ENCODE measurements around the gene CELF2. TPM values are rescaled to one million over a fixed set of nuclear protein-coding genes. Genes with fewer than 3 reads are reported as not detected.

Gene CELF2
- total RNA-seq, 1 experiment from 2014 or later = not detected

GRCh38 chr10:11057448-11057847 lies 39.8 kb downstream of the CELF2 start:
- no peaks in the 10 kb centered on the region for H3K36me3 ChIP-seq (ENCODE audit: insufficient read depth, low read length, poor library complexity, severe bottlenecking)
- intact Hi-C loops (cut with micrococcal nuclease; ENCODE audit: unreplicated experiment) = no loop called here
- ChIA-PET CTCF (no interaction called here), POLR2A (ENCODE audit: low non-redundant PET) (no interaction called here)
- no peaks in the 10 kb centered on the region for H3K4me1 ChIP-seq (ENCODE audit: insufficient read depth, low read length, poor library complexity, severe bottlenecking)
- H3K9me3 ChIP-seq (ENCODE audit: low read depth, low read length, poor library complexity, severe bottlenecking) = no peaks in the 10 kb centered on the region
- H3K27me3 ChIP-seq (replicated peaks; ENCODE audit: insufficient read depth, low read depth, low read length, poor library complexity) = peaks cover 40% of the 10 kb centered on the region
- BruUV-seq (replicated peaks) = no TSS peak
- no peak overlapping the region for H3K4me3 ChIP-seq (ENCODE audit: low read depth, low read length, poor library complexity, severe bottlenecking)
- DNase-seq (ENCODE audit: low spot score) = no peak
- H3K27ac ChIP-seq (ENCODE audit: low read depth, low read length, poor library complexity, severe bottlenecking) = no peak overlapping the region
- TF ChIP-seq, protein P1, sequence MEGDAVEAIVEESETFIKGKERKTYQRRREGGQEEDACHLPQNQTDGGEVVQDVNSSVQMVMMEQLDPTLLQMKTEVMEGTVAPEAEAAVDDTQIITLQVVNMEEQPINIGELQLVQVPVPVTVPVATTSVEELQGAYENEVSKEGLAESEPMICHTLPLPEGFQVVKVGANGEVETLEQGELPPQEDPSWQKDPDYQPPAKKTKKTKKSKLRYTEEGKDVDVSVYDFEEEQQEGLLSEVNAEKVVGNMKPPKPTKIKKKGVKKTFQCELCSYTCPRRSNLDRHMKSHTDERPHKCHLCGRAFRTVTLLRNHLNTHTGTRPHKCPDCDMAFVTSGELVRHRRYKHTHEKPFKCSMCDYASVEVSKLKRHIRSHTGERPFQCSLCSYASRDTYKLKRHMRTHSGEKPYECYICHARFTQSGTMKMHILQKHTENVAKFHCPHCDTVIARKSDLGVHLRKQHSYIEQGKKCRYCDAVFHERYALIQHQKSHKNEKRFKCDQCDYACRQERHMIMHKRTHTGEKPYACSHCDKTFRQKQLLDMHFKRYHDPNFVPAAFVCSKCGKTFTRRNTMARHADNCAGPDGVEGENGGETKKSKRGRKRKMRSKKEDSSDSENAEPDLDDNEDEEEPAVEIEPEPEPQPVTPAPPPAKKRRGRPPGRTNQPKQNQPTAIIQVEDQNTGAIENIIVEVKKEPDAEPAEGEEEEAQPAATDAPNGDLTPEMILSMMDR (conservative IDR thresholded peaks at IDR 0.05; ENCODE audit: low read depth, low read length) = no peak
- TF ChIP-seq EZH2 (IDR thresholded peaks at IDR 0.05; ENCODE audit: borderline replicate concordance, low read depth, low read length, poor library complexity, severe bottlenecking) = no peak

DNA sequence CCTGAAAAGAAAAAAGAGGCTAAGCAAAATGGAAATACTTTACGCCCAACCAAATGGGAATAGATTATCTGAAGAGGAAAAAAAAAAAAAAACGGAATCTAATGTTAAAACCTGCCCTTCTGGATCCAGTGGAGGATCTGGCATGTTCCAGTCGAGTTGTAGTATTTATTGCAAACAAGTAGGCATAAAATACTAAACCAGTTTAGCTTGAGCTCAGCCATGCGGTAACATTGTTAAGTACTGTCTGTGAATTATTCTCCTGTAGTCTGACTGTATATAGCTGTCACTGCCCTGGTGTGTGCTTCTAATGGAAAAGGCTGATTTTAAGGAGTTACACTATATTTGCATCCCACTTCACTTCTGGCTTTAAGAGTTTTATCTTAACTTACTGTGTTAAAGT lies 40.3 kb downstream of the CELF2 start:
- H3K9me3 ChIP-seq (ENCODE audit: low read depth, low read length, poor library complexity, severe bottlenecking) = no peaks in the 10 kb centered on the region
- intact Hi-C loops (cut with micrococcal nuclease; ENCODE audit: unreplicated experiment) = no loop called here

DNA sequence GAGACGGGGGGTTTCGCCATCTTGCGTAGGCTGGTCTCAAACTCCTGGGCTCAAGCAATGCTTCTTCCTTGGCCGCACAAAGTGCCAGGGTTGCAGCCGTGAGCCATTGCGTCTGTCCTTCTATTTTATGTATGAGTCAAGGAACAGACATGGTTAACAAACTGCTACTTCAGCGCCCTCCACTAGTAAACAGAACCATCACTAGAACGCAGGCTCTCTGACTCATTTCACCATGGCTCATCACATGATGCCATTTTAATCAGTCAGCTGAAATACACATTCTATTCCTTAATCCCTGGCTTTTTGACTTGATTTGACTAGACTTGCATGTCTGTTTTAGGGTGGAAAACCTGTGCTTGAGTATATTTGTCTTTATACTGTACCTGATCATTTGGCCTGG lies 41.3 kb downstream of the CELF2 start:
- ChIA-PET POLR2A (ENCODE audit: low non-redundant PET) (no interaction called here), CTCF (no interaction called here)
- DNase-seq (ENCODE audit: low spot score) = no peak
- BruUV-seq (replicated peaks) = no TSS peak
- Histone ChIP-seq H3K9me3 (ENCODE audit: low read depth, low read length, poor library complexity, severe bottlenecking) (no peaks in the 10 kb centered on the region), H3K27me3 (replicated peaks; ENCODE audit: insufficient read depth, low read depth, low read length, poor library complexity) (peaks cover 47% of the 10 kb centered on the region), H3K4me3 (ENCODE audit: low read depth, low read length, poor library complexity, severe bottlenecking) (no peak overlapping the region), H3K4me1 (ENCODE audit: insufficient read depth, low read length, poor library complexity, severe bottlenecking) (no peaks in the 10 kb centered on the region), H3K36me3 (ENCODE audit: insufficient read depth, low read length, poor library complexity, severe bottlenecking) (no peaks in the 10 kb centered on the region), H3K27ac (ENCODE audit: low read depth, low read length, poor library complexity, severe bottlenecking) (no peak overlapping the region)
- intact Hi-C loops (cut with micrococcal nuclease; ENCODE audit: unreplicated experiment) = no loop called here
- TF ChIP-seq EZH2 (IDR thresholded peaks at IDR 0.05; ENCODE audit: borderline replicate concordance, low read depth, low read length, poor library complexity, severe bottlenecking) = no peak
- TF ChIP-seq, protein P1 (conservative IDR thresholded peaks at IDR 0.05; ENCODE audit: low read depth, low read length) = no peak

More for the DNA sequence above, 40.3 kb downstream of the CELF2 start:
- no peak for DNase-seq (ENCODE audit: low spot score)
- H3K27ac ChIP-seq (ENCODE audit: low read depth, low read length, poor library complexity, severe bottlenecking) = no peak overlapping the region
- TF ChIP-seq EZH2 (IDR thresholded peaks at IDR 0.05; ENCODE audit: borderline replicate concordance, low read depth, low read length, poor library complexity, severe bottlenecking) = no peak
- TF ChIP-seq, protein P1 (conservative IDR thresholded peaks at IDR 0.05; ENCODE audit: low read depth, low read length) = no peak
- BruUV-seq (replicated peaks) = no TSS peak
- H3K4me1 ChIP-seq (ENCODE audit: insufficient read depth, low read length, poor library complexity, severe bottlenecking) = no peaks in the 10 kb centered on the region
- H3K4me3 ChIP-seq (ENCODE audit: low read depth, low read length, poor library complexity, severe bottlenecking) = no peak overlapping the region
- H3K27me3 ChIP-seq (replicated peaks; ENCODE audit: insufficient read depth, low read depth, low read length, poor library complexity) = peaks cover 38% of the 10 kb centered on the region
- ChIA-PET POLR2A (ENCODE audit: low non-redundant PET) (no interaction called here), CTCF (no interaction called here)
- no peaks in the 10 kb centered on the region for H3K36me3 ChIP-seq (ENCODE audit: insufficient read depth, low read length, poor library complexity, severe bottlenecking)
